IMR-90 (cell line): ENCODE data around the gene AMFR.

Experiments
- POLR2A ChIP-seq: IDR thresholded peaks from 2 replicates; pipeline ENCODE4 v1.6.1; 2012; ENCODE audit warnings: mild to moderate bottlenecking, low read depth, low read length
- RAD21 ChIP-seq: IDR thresholded peaks from 2 replicates; pipeline ENCODE4 v1.6.1; 2012; ENCODE audit warnings: low read length, improper control_type of control experiment
- TF ChIP-seq, protein P1 (sequence below): conservative IDR thresholded peaks from 2 replicates; pipeline ENCODE4 v1.5.1; 2012; ENCODE audit warnings: mild to moderate bottlenecking, low read depth, low read length, improper control_type of control experiment
- TF ChIP-seq, protein P2 (sequence below): fragments of 150-350 bp; IDR thresholded peaks from 2 replicates; pipeline ENCODE4 v1.6.1; 2016; ENCODE audit warnings: low read depth, mild to moderate bottlenecking, low read length, moderate library complexity, borderline replicate concordance

DNA sequence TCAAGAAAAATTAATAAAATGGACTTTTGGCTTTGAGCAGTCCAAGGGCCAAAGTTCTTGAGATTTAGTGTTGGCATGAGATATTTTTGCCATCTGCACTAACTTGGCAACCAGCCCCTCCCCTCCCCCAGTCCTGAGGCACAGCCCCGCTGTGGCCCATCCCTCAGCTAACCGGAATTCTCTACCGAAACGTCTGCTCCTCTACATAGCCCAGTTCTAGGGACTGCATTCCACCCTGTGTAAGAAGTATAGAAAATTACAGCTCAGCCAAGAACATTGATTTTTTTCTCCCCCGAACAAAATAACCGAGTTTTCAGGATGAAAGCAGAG lies 97.5 kb downstream of the AMFR start:
- TF ChIP-seq, protein P1, sequence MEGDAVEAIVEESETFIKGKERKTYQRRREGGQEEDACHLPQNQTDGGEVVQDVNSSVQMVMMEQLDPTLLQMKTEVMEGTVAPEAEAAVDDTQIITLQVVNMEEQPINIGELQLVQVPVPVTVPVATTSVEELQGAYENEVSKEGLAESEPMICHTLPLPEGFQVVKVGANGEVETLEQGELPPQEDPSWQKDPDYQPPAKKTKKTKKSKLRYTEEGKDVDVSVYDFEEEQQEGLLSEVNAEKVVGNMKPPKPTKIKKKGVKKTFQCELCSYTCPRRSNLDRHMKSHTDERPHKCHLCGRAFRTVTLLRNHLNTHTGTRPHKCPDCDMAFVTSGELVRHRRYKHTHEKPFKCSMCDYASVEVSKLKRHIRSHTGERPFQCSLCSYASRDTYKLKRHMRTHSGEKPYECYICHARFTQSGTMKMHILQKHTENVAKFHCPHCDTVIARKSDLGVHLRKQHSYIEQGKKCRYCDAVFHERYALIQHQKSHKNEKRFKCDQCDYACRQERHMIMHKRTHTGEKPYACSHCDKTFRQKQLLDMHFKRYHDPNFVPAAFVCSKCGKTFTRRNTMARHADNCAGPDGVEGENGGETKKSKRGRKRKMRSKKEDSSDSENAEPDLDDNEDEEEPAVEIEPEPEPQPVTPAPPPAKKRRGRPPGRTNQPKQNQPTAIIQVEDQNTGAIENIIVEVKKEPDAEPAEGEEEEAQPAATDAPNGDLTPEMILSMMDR, result no peak
- TF ChIP-seq, protein P2, sequence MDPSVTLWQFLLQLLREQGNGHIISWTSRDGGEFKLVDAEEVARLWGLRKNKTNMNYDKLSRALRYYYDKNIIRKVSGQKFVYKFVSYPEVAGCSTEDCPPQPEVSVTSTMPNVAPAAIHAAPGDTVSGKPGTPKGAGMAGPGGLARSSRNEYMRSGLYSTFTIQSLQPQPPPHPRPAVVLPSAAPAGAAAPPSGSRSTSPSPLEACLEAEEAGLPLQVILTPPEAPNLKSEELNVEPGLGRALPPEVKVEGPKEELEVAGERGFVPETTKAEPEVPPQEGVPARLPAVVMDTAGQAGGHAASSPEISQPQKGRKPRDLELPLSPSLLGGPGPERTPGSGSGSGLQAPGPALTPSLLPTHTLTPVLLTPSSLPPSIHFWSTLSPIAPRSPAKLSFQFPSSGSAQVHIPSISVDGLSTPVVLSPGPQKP, result no peak
- TF ChIP-seq POLR2A (no peak), RAD21 (no peak)
